NCI-H146 (cell line): ENCODE measurements around the gene TTL.
A peak's percentile ranks its signal among the peaks of the same experiment; 100 is the strongest.
"Not testable (repeated sequence)": the region's sequence is repeated elsewhere in the genome, so short reads cannot be mapped to it uniquely, and the experiment has no call there.

ENCODE experiments used
- DNase-seq: peaks from one replicate; lab custom pipeline; 2025; lab: John Stamatoyannopoulos, UW

TTL gene

GRCh38 chr2:112481528-112482233, at the start of gene TTL:
Gene TTL (plus strand): TSS chr2:112482156. CDS start chr2:112482345, 189 bp downstream.
- peak; percentile 83 for DNase-seq

GRCh38 chr2:112432390-112432734, 49.6 kb upstream of the TTL start:
- not testable (repeated sequence) for DNase-seq

DNA sequence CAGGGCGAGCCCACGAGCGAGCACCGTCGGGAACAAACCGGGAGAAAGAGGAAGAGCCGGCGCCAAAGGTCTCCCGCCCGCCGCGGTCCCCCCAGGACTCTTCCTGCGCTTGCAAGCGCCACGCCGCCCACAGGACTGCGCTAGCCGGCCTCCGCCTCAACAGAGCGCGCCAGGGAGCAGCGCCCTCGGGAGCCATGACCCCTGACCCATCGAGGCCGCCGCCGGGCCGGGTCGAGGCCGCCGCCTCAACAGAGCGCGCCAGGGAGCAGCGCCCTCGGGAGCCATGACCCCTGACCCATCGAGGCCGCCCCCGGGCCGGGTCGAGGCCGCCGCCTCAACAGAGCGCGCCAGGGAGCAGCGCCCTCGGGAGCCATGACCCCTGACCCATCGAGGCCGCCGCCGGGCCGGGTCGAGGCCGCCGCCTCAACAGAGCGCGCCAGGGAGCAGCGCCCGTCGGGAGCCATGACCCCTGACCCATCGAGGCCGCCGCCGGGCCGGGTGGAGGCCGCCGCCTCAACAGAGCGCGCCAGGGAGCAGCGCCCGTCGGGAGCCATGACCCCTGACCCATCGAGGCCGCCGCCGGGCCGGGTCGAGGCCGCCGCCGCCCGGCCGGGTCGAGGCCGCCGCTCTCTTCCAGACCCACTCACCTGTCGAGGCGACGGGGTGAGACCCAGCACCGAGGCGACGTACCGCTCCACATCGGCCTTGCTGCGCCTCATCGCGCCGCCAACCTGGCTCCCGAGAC, 49.0 kb upstream of the TTL start:
- not testable (repeated sequence) for DNase-seq

- not testable (repeated sequence) for DNase-seq
These were observed 48.5 kb upstream of the TTL start, which contains the start of gene RGPD8 for GRCh38 chr2:112433480-112433879. Gene RGPD8 (minus strand): TSS chr2:112433645. CDS start chr2:112433453, 192 bp downstream.

DNA sequence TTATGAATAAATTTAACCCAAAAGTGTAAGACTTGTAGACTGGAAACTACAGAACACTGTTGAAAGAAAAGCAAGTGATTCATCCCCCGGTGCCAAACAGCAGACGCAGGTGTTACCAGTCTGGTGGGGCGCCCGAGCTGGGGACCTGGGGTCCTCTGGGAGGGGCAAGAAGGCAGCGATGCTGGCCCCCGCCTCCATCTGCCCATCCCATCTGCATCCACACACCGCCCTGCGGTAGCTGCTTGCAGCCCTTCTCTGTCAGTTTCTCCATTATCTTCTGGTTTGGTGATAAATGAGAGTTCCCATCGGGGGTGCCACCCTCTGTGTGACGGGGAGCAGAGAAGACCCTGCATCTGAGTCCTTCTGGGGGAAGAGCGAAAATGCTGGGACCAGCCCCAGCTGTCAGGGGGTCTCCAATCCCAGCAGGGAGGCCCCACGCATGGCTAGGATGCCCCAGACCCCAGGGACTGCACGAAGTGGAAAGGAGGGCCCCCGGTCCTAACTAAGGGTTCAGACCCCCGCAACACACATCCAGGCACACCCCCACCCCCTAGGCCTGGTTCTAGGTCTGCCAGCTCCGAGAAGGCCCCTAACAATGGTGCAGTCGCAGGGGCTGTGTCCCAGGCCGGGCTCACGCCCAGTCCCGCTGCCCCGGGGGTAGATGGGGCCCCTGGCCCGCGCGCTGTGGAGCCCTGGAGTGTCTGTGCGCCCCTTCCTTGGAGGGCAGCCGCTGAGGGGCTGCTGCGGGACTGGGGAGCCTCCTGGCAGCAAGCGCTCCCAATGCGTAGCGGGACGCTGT, 47.8 kb upstream of the TTL start:
- DNase-seq, result no peak

DNA sequence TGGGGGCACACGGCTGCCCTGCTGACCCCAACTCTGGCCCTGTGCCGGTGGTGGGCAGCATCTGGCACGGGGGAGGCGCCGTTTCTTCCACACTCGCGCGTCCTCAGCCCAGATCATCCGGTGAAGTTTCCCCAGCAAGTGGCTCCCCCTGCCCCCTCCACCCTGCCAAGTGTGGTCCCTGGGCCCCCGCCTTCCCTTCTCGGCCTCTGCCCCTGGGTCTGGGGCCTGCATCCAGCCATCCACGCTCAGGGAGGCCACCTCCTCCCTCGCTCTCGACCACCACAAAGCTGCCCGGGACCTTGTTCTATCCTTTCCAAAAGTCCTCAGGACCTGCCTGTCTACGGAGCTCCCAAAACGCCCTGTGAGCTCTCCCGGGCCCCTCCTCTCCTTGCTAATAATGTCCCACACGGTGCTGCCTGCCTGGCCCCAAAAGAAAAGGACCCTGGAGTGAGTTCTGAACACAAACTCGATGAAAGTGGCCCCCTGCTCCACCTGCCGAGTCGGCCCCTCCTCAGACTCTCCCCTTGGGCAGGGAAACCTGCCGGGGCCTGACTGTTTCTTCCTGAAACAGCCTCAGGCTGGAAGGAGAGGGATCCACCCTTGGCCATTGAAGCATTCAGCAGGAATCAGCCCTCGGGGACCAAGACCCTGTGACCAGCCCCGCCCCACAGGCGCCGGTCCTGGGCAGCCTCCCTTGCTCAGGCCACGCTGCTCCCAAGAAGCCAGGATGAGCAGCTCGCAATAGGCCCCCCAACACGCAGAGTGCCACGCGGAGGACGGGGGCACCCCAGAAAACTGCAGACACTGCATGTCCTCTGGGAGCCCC, 46.9 kb upstream of the TTL start:
- not testable (repeated sequence) for DNase-seq

GRCh38 chr2:112435716-112436431, 46.1 kb upstream of the TTL start:
- not testable (repeated sequence) for DNase-seq

GRCh38 chr2:112436993-112437392, 45.0 kb upstream of the TTL start:
- DNase-seq, result not testable (repeated sequence)

GRCh38 chr2:112437405-112437831, 44.5 kb upstream of the TTL start:
- not testable (repeated sequence) for DNase-seq

DNA sequence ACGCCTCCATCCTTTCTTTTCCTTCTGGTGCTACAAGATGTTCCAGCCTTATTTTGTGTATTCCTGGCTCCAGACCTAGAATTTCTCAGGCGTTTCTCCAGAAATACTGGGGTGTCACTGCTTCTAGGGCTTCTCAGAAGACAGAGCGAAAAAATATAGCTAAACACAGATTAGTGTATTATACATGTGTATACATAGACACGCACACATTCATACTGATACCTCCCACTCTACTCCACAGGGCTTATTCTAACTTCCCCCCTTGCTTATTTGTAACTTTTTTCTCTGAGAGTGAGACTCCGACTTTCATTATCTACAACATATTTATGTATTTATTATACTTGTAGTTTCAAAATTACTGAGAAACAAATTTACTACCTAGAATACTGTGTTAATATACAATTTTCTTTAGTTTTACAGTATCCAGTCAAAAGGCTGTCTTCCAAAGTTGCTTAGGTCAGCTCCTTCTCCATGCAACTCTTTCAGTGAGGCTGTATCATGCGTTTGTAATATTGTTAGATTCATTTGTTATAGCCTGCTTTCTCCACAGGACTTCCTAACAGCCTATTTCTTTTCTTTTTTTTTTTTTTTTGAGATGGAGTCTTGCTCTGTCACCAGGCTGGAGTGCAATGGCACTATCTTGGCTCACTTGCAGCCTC, 43.2 kb upstream of the TTL start:
- not testable (repeated sequence) for DNase-seq

GRCh38 chr2:112444256-112444655, 37.7 kb upstream of the TTL start:
- not testable (repeated sequence) for DNase-seq

DNA sequence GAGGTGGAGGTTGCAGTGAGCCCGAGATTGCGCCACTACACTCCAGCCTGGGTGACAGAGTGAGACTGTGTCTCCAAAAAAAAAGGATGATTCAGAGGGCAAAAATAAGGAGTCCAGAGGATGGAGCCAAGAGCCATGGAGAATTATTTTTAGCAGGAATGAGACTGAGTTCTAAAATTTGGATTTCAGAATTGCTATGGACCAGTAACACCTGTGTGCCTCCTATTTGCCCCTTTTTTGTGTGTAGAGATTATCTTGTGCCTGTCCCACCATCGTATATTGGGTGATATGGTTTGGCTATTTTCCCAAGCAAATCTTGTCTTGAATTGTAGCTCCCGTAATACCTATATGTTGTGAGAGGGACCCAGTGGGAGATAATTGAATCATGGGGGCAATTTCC, 32.1 kb upstream of the TTL start:
- DNase-seq, result no peak

DNA sequence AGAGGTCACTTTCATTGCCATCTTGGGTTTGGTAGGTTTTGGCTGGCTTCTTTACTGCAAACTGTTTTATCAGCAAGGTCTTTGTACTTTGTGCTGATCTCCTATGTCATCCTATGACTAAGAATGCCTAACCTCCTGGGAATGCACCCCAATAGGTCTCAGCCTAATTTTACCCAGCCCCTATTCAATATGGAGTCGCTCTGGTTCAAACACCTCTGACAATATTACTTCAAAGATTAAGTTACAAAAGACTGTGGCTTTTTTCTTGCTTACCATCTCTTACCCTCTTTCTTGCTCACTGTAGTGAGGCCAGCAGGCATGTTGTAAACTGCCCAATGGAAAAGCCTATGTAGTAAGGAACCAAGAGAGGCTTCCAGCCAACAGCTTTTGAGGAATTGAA, 30.6 kb upstream of the TTL start:
- no peak for DNase-seq

DNA sequence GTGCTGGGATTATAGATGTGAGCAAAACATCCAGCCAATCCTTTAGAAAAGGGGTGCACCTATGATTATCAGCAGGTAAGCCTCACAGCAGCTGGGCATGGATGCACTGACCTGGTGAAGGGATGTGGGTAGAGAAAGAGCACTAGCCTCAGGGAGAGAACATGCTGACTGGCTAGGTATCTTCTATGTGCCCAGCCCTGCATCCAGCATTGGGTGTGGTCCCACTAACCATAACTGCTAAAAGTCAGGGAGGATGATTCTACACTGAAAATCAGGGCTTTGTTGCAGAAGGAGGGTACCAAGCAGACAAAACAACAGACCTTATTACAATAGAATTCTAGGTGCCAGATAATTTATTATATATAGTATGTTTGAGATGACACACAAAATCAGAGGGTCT, 27.4 kb upstream of the TTL start:
- DNase-seq, result no peak

- DNase-seq, result no peak
These were observed 22.6 kb upstream of the TTL start for GRCh38 chr2:112459372-112459771.

DNA sequence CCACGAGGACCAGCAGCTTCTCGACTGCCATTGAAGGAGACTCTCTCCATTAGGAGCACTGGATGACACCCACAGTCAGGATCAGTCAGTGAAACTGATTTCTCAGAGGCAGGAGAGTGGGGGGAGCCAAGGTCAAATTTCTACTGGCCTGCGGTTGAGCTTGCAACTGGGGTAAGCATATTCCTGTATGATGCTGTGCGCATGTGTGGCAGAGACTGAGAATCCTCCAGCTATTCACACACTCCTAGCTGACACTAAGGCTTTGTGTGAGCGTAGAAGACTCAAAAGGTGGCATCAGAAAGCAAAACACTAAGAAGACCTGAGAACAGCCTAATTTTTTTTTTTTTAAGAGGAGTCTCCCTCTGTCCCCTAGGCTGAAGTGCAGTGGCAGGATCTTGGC, 19.8 kb upstream of the TTL start:
- DNase-seq, result no peak

GRCh38 chr2:112463256-112463655, 18.7 kb upstream of the TTL start:
- no peak for DNase-seq

DNA sequence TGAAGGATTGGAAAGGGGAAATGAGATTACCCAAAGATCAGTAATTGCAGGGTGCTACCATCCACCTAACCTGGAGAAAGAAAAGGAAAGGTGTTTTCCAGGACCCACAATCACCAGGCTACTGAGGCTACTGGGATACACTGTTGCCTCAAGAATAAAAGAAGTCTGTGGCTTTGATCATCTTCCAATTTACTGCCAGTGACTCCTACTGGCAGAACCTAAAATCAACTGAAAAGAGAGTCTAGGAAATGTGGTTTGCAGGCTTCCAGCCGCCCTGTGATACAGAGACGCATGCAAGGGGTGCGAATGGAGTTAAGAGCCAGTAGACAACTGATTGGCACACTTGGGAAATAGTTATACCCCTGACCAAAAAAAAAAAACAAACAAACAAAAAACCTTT, 16.6 kb upstream of the TTL start:
- no peak for DNase-seq

DNA sequence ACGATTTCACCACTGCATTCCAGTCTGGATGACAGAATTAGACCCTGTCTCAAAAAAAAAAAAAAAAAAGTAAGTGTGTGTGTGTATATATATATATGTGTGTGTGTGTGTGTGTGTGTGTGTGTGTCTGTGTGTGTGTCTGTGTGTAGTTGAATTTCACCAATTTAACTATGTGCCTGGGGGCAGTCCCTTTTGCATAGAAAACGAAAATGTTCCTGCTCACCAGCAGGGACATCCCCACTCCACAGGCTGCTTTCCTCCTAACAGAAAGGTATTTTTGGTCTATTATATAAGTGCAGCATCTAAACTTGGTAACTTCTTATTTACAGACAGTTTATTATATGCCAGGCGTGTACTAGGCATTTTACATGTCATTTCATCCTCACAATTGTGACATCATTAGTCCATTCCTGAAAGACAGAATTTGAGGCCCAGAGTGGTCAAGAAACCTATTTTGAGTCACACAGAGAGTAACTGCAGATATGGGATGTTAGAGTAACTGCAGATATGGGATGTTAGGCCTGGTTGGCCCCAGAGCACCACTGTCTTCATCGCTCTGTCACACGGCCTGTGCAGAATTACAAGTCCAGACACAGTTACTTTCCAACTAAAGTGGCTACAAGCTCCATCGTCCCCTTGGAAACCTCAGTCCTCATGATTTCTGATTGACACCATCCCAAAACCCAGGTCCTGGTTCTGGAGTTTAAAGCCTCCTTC, 9.3 kb upstream of the TTL start:
- DNase-seq, result no peak
